DND-41 (cell line): ENCODE measurements around the gene STARD13.

ENCODE experiments used
- ATAC-seq: fragments of 200-7000 bp; cut with Tn5 transposase; 3 replicates; pipeline ENCODE4 v1.9.1; 2021; ENCODE audit warnings: low read depth; ENCODE audit not compliant: insufficient read depth
- DNase-seq: peaks from one replicate; pipeline ENCODE4 v3.0.0-alpha.2; 2020
- H2AFZ ChIP-seq: 2 replicates; pipeline ENCODE4 v1.6.0; 2012; ENCODE audit warnings: low read depth, low read length
- H3K27ac ChIP-seq: 2 replicates; pipeline ENCODE4 v1.5.1; 2012; ENCODE audit warnings: low read length, inconsistent platforms
- H3K27me3 ChIP-seq: fragments of 200-600 bp; sonication (generic); 2 replicates; pipeline ENCODE4 v1.6.0; 2012; ENCODE audit warnings: low read length, mild to moderate bottlenecking, inconsistent platforms; ENCODE audit not compliant: insufficient read depth, poor library complexity
- H3K36me3 ChIP-seq: 2 replicates; pipeline ENCODE4 v1.5.1; 2012; ENCODE audit warnings: low read length, inconsistent platforms; ENCODE audit not compliant: insufficient read depth
- H3K4me1 ChIP-seq: 2 replicates; pipeline ENCODE4 v1.5.1; 2012; ENCODE audit warnings: mild to moderate bottlenecking, low read length; ENCODE audit not compliant: insufficient read depth
- H3K4me2 ChIP-seq: 2 replicates; pipeline ENCODE4 v1.6.0; 2012; ENCODE audit warnings: mild to moderate bottlenecking, moderate library complexity, low read length, inconsistent platforms; ENCODE audit not compliant: insufficient read depth
- H3K4me3 ChIP-seq, 2 experiments: fragments of 200-600 bp in 1 of 2; shearing (Covaris generic) in 1 of 2; 2 replicates each; pipeline ENCODE4 v1.5.1; 2012 to 2016; ENCODE audit warnings: inconsistent platforms in 2 of 2, low read length in 2 of 2, mild to moderate bottlenecking in 2 of 2, low read depth in 1 of 2, moderate library complexity in 1 of 2
- H3K79me2 ChIP-seq: 2 replicates; pipeline ENCODE4 v1.6.0; 2012; ENCODE audit warnings: low read length, inconsistent platforms; ENCODE audit not compliant: insufficient read depth
- H3K9ac ChIP-seq: 2 replicates; pipeline ENCODE4 v1.6.0; 2012; ENCODE audit warnings: low read depth, mild to moderate bottlenecking, inconsistent platforms, low read length, moderate library complexity
- H3K9me3 ChIP-seq: 2 replicates; pipeline ENCODE4 v1.5.1; 2012; ENCODE audit warnings: low read length, moderate library complexity, mild to moderate bottlenecking, inconsistent platforms; ENCODE audit not compliant: insufficient read depth, severe bottlenecking
- H4K20me1 ChIP-seq: 2 replicates; pipeline ENCODE4 v1.6.0; 2012; ENCODE audit warnings: low read length; ENCODE audit not compliant: insufficient read depth
- EZH2 ChIP-seq: IDR thresholded peaks from 3 replicates; pipeline ENCODE4 v1.6.1; 2012; ENCODE audit warnings: borderline replicate concordance, low read depth, mild to moderate bottlenecking, moderate library complexity, low read length, inconsistent platforms; ENCODE audit not compliant: severe bottlenecking
- TF ChIP-seq, protein P1 (sequence below): IDR thresholded peaks from 2 replicates; pipeline ENCODE4 v1.5.1; 2012; ENCODE audit warnings: borderline replicate concordance, low read length, moderate library complexity, mild to moderate bottlenecking; ENCODE audit not compliant: poor library complexity, severe bottlenecking; ENCODE audit errors: extremely low read depth

Gene STARD13

GRCh38 chr13:33205804-33206221 lies 79.7 kb downstream of the STARD13 start:
- no peak overlapping the region for H3K27ac ChIP-seq
- H3K79me2 ChIP-seq = no peaks in the 10 kb centered on the region
- H3K9ac ChIP-seq = no peak overlapping the region
- H4K20me1 ChIP-seq = no peaks in the 10 kb centered on the region
- no peak overlapping the region for H3K4me3 ChIP-seq
- H2AFZ ChIP-seq = no peak overlapping the region
- no peaks in the 10 kb centered on the region for H3K27me3 ChIP-seq
- H3K4me2 ChIP-seq = no peak overlapping the region
- DNase-seq (no peak), ATAC-seq (peak; percentile 47; the same call in 1 of the 3 replicates)
- TF ChIP-seq, protein P1, sequence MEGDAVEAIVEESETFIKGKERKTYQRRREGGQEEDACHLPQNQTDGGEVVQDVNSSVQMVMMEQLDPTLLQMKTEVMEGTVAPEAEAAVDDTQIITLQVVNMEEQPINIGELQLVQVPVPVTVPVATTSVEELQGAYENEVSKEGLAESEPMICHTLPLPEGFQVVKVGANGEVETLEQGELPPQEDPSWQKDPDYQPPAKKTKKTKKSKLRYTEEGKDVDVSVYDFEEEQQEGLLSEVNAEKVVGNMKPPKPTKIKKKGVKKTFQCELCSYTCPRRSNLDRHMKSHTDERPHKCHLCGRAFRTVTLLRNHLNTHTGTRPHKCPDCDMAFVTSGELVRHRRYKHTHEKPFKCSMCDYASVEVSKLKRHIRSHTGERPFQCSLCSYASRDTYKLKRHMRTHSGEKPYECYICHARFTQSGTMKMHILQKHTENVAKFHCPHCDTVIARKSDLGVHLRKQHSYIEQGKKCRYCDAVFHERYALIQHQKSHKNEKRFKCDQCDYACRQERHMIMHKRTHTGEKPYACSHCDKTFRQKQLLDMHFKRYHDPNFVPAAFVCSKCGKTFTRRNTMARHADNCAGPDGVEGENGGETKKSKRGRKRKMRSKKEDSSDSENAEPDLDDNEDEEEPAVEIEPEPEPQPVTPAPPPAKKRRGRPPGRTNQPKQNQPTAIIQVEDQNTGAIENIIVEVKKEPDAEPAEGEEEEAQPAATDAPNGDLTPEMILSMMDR = no peak
- no peak for TF ChIP-seq EZH2
- H3K36me3 ChIP-seq = no peaks in the 10 kb centered on the region
- no peaks in the 10 kb centered on the region for H3K4me1 ChIP-seq
- no peaks in the 10 kb centered on the region for H3K9me3 ChIP-seq

DNA sequence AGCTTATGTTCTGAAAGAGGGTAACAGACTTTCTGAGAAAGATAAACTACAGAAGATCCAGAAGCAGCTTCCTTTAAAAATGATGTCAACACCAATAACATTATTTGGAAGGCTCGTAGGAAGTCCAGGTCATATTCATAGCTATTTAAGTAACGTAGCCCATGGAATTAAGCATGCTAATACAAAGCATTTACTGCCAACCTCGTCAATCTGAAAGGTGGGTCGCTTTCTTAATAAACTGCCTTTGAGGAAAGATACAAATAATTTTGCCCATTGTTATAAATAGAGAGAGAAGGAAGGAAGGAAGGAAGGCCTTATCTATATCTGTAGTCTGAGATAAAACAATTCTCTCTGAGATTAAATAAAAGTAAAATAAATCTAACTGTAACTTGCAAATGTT lies 80.3 kb downstream of the STARD13 start:
- no peak overlapping the region for H3K27ac ChIP-seq
- DNase-seq (no peak), ATAC-seq (no peak)
- H4K20me1 ChIP-seq = no peaks in the 10 kb centered on the region
- no peaks in the 10 kb centered on the region for H3K79me2 ChIP-seq
- no peaks in the 10 kb centered on the region for H3K27me3 ChIP-seq
- H3K36me3 ChIP-seq = no peaks in the 10 kb centered on the region
- no peaks in the 10 kb centered on the region for H3K9me3 ChIP-seq
- TF ChIP-seq, protein P1 = no peak
- no peak overlapping the region for H3K4me2 ChIP-seq
- H3K4me3 ChIP-seq = no peak overlapping the region
- H3K9ac ChIP-seq = no peak overlapping the region
- no peak overlapping the region for H2AFZ ChIP-seq
- no peaks in the 10 kb centered on the region for H3K4me1 ChIP-seq

DNA sequence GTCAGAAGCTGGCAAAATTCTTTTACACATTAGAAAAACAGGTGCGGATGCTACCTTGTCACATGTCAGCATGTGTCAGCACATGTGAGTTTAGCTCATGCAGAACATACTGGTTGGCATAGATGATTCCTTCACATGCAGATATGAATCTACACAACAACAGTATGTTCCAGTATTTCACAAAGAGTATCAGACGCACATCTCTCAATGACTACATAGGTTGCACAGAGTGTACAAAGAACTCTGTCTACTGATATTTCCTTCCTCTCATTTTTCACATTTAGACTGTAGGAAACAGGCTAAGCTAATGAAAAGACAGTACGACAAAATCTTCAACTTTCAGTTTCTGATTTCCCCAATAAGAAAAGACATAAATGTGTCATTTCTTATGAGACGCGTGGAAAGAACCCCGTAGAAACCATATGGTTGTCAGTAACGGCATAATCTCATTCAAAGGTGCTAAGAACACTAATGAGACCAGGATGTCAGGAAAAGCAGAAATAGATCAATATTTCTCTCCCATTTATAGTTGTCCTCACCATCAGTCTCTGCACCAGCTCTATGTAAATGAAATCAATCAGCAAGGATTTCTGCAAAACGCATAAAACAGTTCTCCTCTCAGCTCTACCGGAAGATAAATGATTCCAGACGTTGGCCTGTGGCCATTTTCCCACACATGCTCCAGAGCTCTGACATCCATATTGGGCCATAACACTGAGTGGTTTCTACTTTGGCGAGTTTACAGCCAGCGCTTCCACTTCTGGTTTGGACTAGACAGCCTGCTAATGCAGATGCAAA lies 81.2 kb downstream of the STARD13 start:
- Histone ChIP-seq H4K20me1 (no peaks in the 10 kb centered on the region), H3K27me3 (no peaks in the 10 kb centered on the region), H3K36me3 (no peaks in the 10 kb centered on the region), H3K9me3 (no peaks in the 10 kb centered on the region), H3K79me2 (no peaks in the 10 kb centered on the region), H3K4me3 (no peak overlapping the region), H3K4me1 (no peaks in the 10 kb centered on the region), H3K4me2 (no peak overlapping the region), H3K9ac (no peak overlapping the region), H2AFZ (no peak overlapping the region), H3K27ac (no peak overlapping the region)
- ATAC-seq (no peak), DNase-seq (no peak)
- no peak for TF ChIP-seq EZH2
- TF ChIP-seq, protein P1 = no peak
